Heart left ventricle (tissue), 16 donors: ENCODE results near the gene DHFR2. TPM values are rescaled to one million over a fixed set of nuclear protein-coding genes. Genes with fewer than 3 reads are reported as not detected.
A peak's percentile ranks its signal among the peaks of the same experiment; 100 is the strongest.

ENCODE experiments used
- ATAC-seq, 4 donors: fragments of 200-7000 bp; cut with Tn5 transposase; one replicate each; pipeline ENCODE4 v1.9.1; 2020 to 2022; ENCODE audit warnings: moderate library complexity in 4 of 4, mild to moderate bottlenecking in 3 of 4, moderate number of reproducible peaks in 1 of 4
- DNase-seq, 5 donors: peaks; one replicate each; pipeline ENCODE4 v3.0.0-alpha.2; 2020
- H3K27ac ChIP-seq, 12 donors: fragments of 200-600 bp; sonication (generic) in 4 of 12; one replicate each; pipeline versions ENCODE4 v1.5.0 to v1.8.0; 2016 to 2022; ENCODE audit warnings: mild to moderate bottlenecking in 2 of 12
- H3K27me3 ChIP-seq, 9 donors: fragments of 200-600 bp; sonication (generic) in 2 of 9; one replicate each; pipeline versions ENCODE4 v1.5.1 to v1.8.0; 2016 to 2022; ENCODE audit warnings: mild to moderate bottlenecking in 3 of 9
- H3K36me3 ChIP-seq, 9 donors: fragments of 200-600 bp; sonication (generic) in 2 of 9; one replicate each; pipeline versions ENCODE4 v1.5.0 to v1.8.0; 2018 to 2022; ENCODE audit warnings: mild to moderate bottlenecking in 2 of 9
- H3K4me1 ChIP-seq, 12 donors: fragments of 200-600 bp; sonication (generic) in 4 of 12; one replicate each; pipeline versions ENCODE4 v1.5.0 to v1.8.0; 2016 to 2022; ENCODE audit warnings: mild to moderate bottlenecking in 3 of 12
- H3K4me3 ChIP-seq, 12 donors: fragments of 200-600 bp; sonication (generic) in 4 of 12; one replicate each; pipeline versions ENCODE4 v1.5.0 to v1.8.0; 2017 to 2022; ENCODE audit warnings: mild to moderate bottlenecking in 9 of 12, moderate library complexity in 4 of 12
- H3K9me3 ChIP-seq, 12 donors: fragments of 200-600 bp; sonication (generic) in 4 of 12; one replicate each; pipeline versions ENCODE4 v1.5.0 to v1.8.0; 2016 to 2022; ENCODE audit warnings: mild to moderate bottlenecking in 1 of 12
- CTCF ChIP-seq, 12 donors: fragments of 200-600 bp; sonication (generic) in 4 of 12; IDR thresholded peaks; one replicate each; pipeline versions ENCODE4 v1.5.0 to v1.8.0; 2018 to 2022; ENCODE audit warnings: antibody characterized with exemption in 12 of 12, mild to moderate bottlenecking in 5 of 12
- POLR2A ChIP-seq, 2 donors: fragments of 450-650 bp; IDR thresholded peaks; one replicate each; pipeline ENCODE4 v1.6.1; 2017; ENCODE audit warnings: antibody characterized with exemption in 2 of 2, mild to moderate bottlenecking in 2 of 2, moderate library complexity in 2 of 2
- WGBS, 4 donors: extraction: QIAGEN DNeasy Blood & Tissue Kit in 2 of 4; methylation state at CpG; one replicate each; pipeline versions ENCODE4 v1.1.5 to v1.1.7; 2013 to 2018; 5-methylcytosine and 5-hydroxymethylcytosine counted together
- intact Hi-C, 10 donors: fragments of 100-400 bp; cut with DNase I; formaldehyde crosslinking; loops; one replicate each; pipeline versions ENCODE4 v1.11.1 to v1.14.2; 2022
- polyA plus RNA-seq, 2 donors: library from polyadenylated mRNA; stranded (reverse); fragments of 200-250 nt; gene quantifications; one replicate each; pipeline ENCODE4 v1.2.3, GENCODE V29; 2013
- total RNA-seq, 9 donors: library from RNA; depleted of rRNA in 2 of 9; stranded (reverse); fragments of >200 nt in 2 of 9; fragmentation: NEBNext Ultra II Directional in 3 of 9; extraction: Animal tissue kit (Norgen Biotek cat#: 25700) in 3 of 9; gene quantifications; one replicate each; pipeline versions ENCODE4 v1.1.0 to v1.2.4, GENCODE V29; 2016 to 2023
- donor health status: ischemic (EF 13 %, LVEDD 7.1; RV severe dilation, severe dysfunction).
- donor health status: healthy with polysubstance abuse.
- donor health status: DM: no; HTN: yes; CAD: no.
- donor health status: DM: no; HTN: no; CAD: no.
- donor health status: ischemic (EF 25% LVEDD 6.9; RV normal size, moderate dysfunction).
- donor health status: ischemic (EF 25% LVEDD 5.7; RV mildly dilated, moderate dysfunction).
- donor health status: healthy.
- donor health status: DM: yes; HTN: yes; CAD: no.
- donor health status: ischemic (EF 35%, LVEDD 5.7; RV mildly dilated, moderate dysfunction).
- donor health status: nonischemic (EF 11% LVEDD 7.7; RV severe dilation, severe dysfunction).
- donor health status: DM: yes; HTN: yes; CAD: no.
- donor health status: PGD.
- donor health status: ischemic (EF 29% LVEDD 5.4; RV normal size, mild dysfunction).
- donor health status: nonischemic (EF 23%, LVEDD 6.1; RV moderate dilation, normal function).

DHFR2 gene
- total and polyA plus RNA-seq, 11 donors = 1.6 to 5.4 (median 3.6) TPM

GRCh38 chr3:94020293-94020692 is 42.4 kb downstream of the DHFR2 start:
- H3K4me1 ChIP-seq = peaks cover 0 to 8% (median 0%) of the 10 kb centered on the region in 12 donors
- ATAC-seq = no peak
- no peak overlapping the region for H3K27ac ChIP-seq
- no peaks in the 10 kb centered on the region for H3K9me3 ChIP-seq
- no peaks in the 10 kb centered on the region for H3K27me3 ChIP-seq
- H3K36me3 ChIP-seq = peaks cover 0 to 7% (median 0%) of the 10 kb centered on the region in 9 donors
- intact Hi-C loops = no loop called here
- no peak for DNase-seq
- WGBS, 4 donors = 67 to 76% (median 71%) methylated on average over 3 of the region's 3 CpGs
- no peak for TF ChIP-seq POLR2A (IDR thresholded peaks at IDR 0.05)
- no peak for TF ChIP-seq CTCF (IDR thresholded peaks at IDR 0.05)
- H3K4me3 ChIP-seq = no peak overlapping the region

- Histone ChIP-seq H3K27ac (no peak overlapping the region), H3K4me1 (peaks cover 0 to 8% (median 0%) of the 10 kb centered on the region in 12 donors), H3K36me3 (peaks cover 0 to 7% (median 0%) of the 10 kb centered on the region in 9 donors), H3K9me3 (no peaks in the 10 kb centered on the region), H3K27me3 (no peaks in the 10 kb centered on the region), H3K4me3 (no peak overlapping the region)
- WGBS, 4 donors = 69 to 73% (median 71%) methylated on average over 2 of the region's 2 CpGs
- intact Hi-C loops = no loop called here
- ATAC-seq = peak in 2 of 4 donors; percentile 33 to 68
- DNase-seq = no peak
- TF ChIP-seq POLR2A (IDR thresholded peaks at IDR 0.05) (no peak), CTCF (IDR thresholded peaks at IDR 0.05) (no peak)
Measured at GRCh38 chr3:94019659-94020058, 43.1 kb downstream of the DHFR2 start.

GRCh38 chr3:94015025-94015424 is 47.7 kb downstream of the DHFR2 start:
- peaks cover 0 to 7% (median 0%) of the 10 kb centered on the region in 12 donors for H3K4me1 ChIP-seq
- no peaks in the 10 kb centered on the region for H3K36me3 ChIP-seq
- H3K27ac ChIP-seq = no peak overlapping the region
- no peaks in the 10 kb centered on the region for H3K9me3 ChIP-seq
- 56 to 69% (median 64%) methylated on average over 1 of the region's 1 CpG for WGBS, 4 donors
- no peak for DNase-seq
- H3K4me3 ChIP-seq = no peak overlapping the region
- H3K27me3 ChIP-seq = no peaks in the 10 kb centered on the region
- ATAC-seq = no peak
- intact Hi-C loops = no loop called here
- TF ChIP-seq POLR2A (IDR thresholded peaks at IDR 0.05) = no peak
- TF ChIP-seq CTCF (IDR thresholded peaks at IDR 0.05) = no peak

GRCh38 chr3:94012185-94012584 is 50.5 kb downstream of the DHFR2 start:
- Histone ChIP-seq H3K4me3 (no peak overlapping the region), H3K27me3 (no peaks in the 10 kb centered on the region), H3K36me3 (no peaks in the 10 kb centered on the region), H3K27ac (no peak overlapping the region), H3K4me1 (peaks cover 0 to 7% (median 0%) of the 10 kb centered on the region in 12 donors), H3K9me3 (no peaks in the 10 kb centered on the region)
- ATAC-seq = no peak
- no peak for DNase-seq
- no peak for TF ChIP-seq CTCF (IDR thresholded peaks at IDR 0.05)
- intact Hi-C loops = no loop called here
- 60 to 76% (median 65%) methylated on average over 1 of the region's 1 CpG for WGBS, 4 donors
